ENCODE results near the gene SLC7A11.
"Not testable (repeated sequence)": the region's sequence is repeated elsewhere in the genome, so short reads cannot be mapped to it uniquely, and the experiment has no call there.

Gene SLC7A11

DNA sequence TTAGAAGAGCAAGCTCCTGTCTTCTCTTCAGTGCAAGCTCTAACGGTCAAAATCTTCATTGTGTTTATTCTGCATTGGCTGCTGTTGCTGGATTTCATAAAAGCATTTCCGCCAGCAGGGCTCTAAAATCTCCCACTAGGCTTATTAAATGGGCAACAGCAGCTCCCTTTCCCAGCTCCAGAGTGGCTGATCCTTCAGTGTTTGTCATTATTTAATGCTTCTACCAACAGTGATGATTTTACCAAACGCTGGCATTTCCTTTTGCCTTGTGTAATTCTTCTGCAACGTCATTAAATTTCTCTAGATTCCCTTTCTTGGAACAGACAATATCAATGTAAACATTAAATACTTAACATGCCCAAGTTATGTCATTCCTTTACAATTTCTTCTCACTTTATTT is 20.1 kb downstream of the SLC7A11 start:
- no peak for DNase-seq
- in situ Hi-C loops (cut with MboI; ENCODE audit: low pct_unique_long_range_greater_than_20kb, low sequenced_read_pairs), result no loop called here

- in situ Hi-C loops (cut with MboI; ENCODE audit: low pct_unique_long_range_greater_than_20kb, low sequenced_read_pairs), result no loop called here
- DNase-seq, result no peak
Observed at GRCh38 chr4:138218976-138219375, 23.2 kb downstream of the SLC7A11 start.

GRCh38 chr4:138217567-138217966 is 24.6 kb downstream of the SLC7A11 start:
- no peak for DNase-seq
- in situ Hi-C loops (cut with MboI; ENCODE audit: low pct_unique_long_range_greater_than_20kb, low sequenced_read_pairs), result no loop called here

DNA sequence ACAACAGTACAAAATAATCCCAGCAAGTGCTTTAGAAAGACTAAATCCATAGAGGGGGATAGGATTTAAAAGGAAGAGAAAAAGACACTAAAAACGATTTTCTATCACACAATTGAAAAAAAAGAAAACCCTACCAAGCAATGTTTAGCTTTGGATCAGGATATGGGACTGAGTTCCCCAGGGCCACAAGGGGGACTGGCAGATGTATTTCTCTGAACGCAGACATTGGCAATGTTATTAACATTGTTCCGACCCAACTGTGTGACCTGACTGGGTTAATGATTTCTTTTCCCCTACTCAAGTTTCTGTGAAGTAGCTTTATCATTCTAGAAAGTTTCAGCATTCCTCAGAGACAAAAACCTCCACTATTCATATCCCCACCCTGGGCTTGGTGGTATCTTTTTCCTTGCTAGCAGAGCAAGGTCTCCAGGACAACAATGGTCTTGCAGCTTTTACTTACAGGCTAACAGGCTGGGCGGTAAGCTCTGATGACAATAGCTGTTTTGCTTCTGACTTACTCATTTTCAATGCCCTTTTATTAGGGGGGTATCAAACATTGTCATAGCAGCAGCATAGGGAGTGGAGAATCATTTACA is 25.8 kb downstream of the SLC7A11 start:
- in situ Hi-C loops (cut with MboI; ENCODE audit: low pct_unique_long_range_greater_than_20kb, low sequenced_read_pairs), result no loop called here
- no peak for DNase-seq

DNA sequence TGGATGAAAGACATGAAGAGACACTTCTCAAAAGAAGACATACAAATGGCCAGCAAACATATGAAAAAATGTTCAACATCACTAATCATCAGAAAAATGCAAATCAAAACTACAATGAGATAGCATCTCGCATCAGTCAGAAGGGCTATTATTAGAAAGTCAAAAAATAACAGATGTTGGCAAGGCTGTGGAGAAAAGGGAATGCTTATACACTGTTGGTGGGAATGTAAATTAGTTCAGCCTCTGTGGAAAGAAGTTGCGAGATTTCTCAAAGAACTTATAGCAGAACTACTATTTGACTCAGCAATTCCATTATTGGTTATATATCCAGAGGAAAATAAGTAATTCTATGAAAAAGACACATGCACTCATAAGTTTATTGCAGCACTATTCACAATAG is 31.6 kb downstream of the SLC7A11 start:
- DNase-seq; in situ Hi-C loops (cut with MboI; ENCODE audit: low pct_unique_long_range_greater_than_20kb, low sequenced_read_pairs): not testable (repeated sequence)

- DNase-seq, result no peak
- in situ Hi-C loops (cut with MboI; ENCODE audit: low pct_unique_long_range_greater_than_20kb, low sequenced_read_pairs), result no loop called here
Observed at GRCh38 chr4:138209094-138209493, 33.1 kb downstream of the SLC7A11 start.

GRCh38 chr4:138205531-138206233 is 36.5 kb downstream of the SLC7A11 start:
- DNase-seq, result no peak
- in situ Hi-C loops (cut with MboI; ENCODE audit: low pct_unique_long_range_greater_than_20kb, low sequenced_read_pairs), result no loop called here

DNA sequence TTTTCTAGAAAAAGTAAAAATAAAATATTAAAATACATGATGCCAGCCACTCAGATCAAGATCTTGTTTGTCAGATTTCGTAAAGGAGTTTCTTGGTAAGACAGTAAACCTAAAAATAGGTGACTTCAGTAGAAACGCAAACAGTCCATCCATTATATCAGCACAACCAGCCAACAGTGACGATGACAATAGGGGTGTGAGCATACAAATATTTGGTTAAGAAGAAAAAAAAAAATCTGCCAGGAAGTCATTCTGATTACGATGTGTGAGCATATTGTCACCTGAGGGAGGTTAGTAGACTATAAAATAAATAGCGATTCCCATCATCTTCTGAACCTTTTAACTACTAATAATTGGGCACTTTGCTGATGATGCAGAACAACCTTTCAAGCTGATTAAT is 37.6 kb downstream of the SLC7A11 start:
- in situ Hi-C loops (cut with MboI; ENCODE audit: low pct_unique_long_range_greater_than_20kb, low sequenced_read_pairs), result no loop called here
- no peak for DNase-seq

DNA sequence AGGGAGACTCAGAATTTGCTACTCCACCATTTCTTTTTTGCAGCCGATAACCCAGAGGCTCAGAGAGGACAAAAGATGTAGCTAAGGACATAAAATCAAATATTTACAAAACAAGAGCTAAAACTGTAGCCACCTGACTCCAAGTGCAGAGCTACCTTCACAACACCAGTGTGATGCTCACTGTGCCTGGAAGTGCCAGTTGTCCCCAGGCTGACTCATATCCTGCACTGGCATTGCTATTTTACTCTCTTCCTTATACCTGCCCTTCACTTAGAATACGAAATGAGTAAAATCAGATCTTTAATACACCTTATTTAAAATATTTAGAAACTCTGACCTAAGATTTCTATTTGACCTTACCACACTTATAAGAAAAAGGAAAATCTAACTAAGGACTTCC is 39.5 kb downstream of the SLC7A11 start:
- DNase-seq, result no peak
- in situ Hi-C loops (cut with MboI; ENCODE audit: low pct_unique_long_range_greater_than_20kb, low sequenced_read_pairs), result no loop called here

- in situ Hi-C loops (cut with MboI; ENCODE audit: low pct_unique_long_range_greater_than_20kb, low sequenced_read_pairs), result no loop called here
- no peak for DNase-seq
Observed at GRCh38 chr4:138200236-138200590, 41.9 kb downstream of the SLC7A11 start.

DNA sequence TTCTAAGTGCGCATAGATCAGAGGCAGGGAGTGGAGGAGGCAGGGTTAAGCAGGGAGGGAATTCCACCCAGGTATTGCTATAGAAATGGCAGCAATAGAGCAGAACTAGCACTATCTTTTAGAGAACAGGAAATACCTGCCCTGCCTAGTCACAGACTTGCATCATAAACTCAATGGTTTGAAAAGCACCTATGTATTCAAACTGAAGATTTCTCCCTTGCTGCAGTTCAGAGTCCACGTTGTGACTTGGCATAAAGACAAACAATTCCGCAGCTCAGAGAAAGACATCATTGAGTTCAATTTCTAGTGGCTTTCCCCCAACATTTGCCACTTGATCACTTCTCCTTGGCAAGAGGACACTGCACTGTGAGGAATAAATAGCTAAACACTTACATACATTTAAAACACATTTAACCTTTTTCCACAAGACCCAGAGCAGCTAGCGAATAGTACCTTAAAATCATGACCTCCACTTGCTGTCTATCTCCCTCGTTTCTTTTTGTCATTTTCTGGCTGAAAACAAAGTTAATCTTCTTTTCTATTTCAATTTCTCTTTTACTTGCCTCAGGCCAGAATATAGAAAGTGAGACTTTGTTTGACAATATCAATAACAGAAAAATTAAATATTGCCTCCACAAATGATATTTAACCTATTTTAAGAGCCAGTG is 42.4 kb downstream of the SLC7A11 start:
- DNase-seq, result no peak

GRCh38 chr4:138196153-138196552 is 46.0 kb downstream of the SLC7A11 start:
- DNase-seq, result no peak
- in situ Hi-C loops (cut with MboI; ENCODE audit: low pct_unique_long_range_greater_than_20kb, low sequenced_read_pairs), result no loop called here

More for the DNA sequence above, 42.4 kb downstream of the SLC7A11 start:
- in situ Hi-C loops (cut with MboI; ENCODE audit: low pct_unique_long_range_greater_than_20kb, low sequenced_read_pairs), result no loop called here

DNA sequence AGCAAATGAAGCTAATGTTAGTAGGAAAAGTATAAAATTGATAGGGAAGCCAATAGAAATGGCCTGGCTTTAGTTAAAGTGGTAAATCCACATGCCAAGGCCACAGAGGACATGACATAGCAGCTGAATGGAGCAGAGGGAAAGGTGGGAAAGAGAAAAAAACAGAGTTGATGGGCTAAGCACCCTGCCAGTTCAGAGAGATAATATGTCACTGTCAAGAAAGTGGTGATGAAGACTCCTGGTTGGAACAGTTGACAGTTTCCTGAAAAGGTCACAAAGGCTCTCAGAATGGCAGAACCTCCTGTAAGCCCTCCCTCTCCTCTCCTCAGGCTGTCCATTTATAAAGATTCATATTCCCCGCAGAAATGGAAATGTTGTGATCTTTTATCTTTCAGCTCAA is 48.2 kb downstream of the SLC7A11 start:
- in situ Hi-C loops (cut with MboI; ENCODE audit: low pct_unique_long_range_greater_than_20kb, low sequenced_read_pairs), result no loop called here
- no peak for DNase-seq

GRCh38 chr4:138192113-138192512 is 50.0 kb downstream of the SLC7A11 start:
- no peak for DNase-seq
- in situ Hi-C loops (cut with MboI; ENCODE audit: low pct_unique_long_range_greater_than_20kb, low sequenced_read_pairs), result no loop called here

DNA sequence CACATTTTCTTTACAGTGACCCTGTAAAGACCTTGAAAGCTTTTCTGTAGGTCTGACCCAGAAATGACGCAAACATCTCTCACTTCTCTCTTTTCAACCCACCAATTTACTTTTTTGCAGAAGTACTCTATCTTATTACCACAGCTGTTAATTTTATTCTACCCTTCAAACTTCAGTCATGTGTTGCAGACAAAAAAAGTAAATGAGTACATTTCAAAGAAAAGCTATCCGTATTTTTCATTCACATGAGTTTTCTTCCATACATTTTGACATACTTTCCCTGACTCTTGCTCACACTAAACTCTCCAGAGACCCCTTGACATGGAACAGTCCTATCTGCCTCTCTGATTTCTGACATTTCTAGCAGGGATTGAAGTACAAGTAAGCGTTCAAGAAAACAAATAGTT is 51.7 kb downstream of the SLC7A11 start:
- in situ Hi-C loops (cut with MboI; ENCODE audit: low pct_unique_long_range_greater_than_20kb, low sequenced_read_pairs), result no loop called here
- peak; percentile 84 for DNase-seq

DNA sequence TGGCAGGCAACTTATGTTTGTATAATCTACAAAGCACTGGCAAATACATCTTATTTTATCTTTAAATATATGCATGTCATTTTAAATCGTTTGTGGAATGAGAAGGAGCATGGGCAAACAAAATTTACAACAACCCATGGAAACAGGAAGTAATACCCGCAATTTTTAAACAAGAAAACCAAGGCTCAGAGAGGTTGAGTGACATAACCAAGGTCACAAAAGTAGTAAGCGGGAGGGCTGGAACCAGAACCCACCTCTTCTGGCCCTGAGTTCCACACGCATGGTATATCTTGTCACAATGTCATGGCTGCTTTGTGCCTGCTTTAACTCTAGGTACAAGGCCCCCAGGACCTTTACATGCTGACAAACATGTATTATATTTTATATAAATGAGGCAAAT is 52.9 kb downstream of the SLC7A11 start:
- in situ Hi-C loops (cut with MboI; ENCODE audit: low pct_unique_long_range_greater_than_20kb, low sequenced_read_pairs), result no loop called here
- DNase-seq, result peak; percentile 29

DNA sequence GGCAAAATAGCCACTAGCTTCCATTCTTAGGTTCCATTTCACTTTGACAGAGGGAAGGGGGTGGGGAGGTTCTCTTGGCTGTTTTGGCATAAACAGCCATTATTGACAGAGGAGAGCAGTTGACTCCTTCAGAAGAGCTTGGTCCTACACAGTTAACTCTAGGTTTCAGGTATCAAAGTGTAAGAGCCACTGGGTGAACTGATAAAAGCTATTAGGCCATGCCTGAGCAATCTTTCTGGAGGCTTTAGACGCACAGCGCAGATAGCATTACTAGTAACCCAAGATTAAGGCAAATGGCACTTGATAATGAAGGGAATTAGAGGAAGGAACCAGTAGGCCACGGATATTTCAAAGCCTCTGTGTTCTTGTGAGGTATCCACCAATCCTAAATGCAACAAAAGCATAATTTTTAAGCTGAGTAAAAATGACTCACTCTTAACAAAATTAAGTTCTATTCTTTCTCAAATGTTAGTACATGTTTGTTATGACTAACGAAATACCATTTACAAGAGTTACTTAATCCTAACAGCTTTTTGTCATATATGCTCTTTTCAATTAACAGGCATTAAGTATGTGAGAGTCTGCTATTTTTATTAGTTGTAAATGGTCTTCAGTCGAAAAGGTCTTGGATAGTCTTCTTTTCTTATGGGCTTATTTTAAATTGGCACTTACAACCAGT is 53.6 kb downstream of the SLC7A11 start:
- DNase-seq, result no peak
- in situ Hi-C loops (cut with MboI; ENCODE audit: low pct_unique_long_range_greater_than_20kb, low sequenced_read_pairs), result no loop called here

DNA sequence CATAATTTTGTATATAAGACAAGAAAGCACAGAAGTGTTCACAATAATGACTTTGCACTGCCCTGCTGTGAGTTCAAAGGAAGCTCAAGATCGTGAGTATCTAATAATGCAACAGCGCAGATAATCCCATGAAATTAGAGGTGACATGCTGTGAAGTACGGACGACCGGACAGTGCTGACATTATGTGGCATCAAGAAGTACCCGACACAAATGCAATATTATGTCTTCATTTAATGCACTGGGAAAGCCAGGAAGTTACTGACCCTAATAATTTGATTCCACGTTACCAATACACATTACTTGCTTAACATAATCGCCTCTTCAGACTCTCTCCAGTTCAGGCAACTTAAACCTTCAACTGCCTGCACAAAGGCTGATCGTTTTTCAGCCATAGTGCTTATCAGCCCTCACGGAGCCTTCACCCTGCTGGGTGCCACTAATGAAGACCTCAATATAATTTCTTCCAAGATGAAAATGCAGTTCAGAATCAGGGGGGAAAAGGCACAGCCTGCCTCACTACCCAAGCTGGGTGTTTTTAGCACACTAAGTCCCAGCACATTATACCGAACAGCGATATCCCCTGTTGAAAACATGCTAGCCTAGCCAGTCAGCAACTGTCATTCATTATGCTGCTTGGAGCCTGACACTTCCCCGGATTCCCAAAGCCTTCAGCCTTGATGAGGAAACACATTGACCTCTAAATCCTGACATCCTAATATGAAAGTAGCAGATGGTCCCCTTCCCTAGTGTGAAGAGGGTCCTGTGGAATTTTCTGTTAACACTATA is 56.1 kb downstream of the SLC7A11 start:
- no peak for DNase-seq
- in situ Hi-C loops (cut with MboI; ENCODE audit: low pct_unique_long_range_greater_than_20kb, low sequenced_read_pairs), result no loop called here

DNA sequence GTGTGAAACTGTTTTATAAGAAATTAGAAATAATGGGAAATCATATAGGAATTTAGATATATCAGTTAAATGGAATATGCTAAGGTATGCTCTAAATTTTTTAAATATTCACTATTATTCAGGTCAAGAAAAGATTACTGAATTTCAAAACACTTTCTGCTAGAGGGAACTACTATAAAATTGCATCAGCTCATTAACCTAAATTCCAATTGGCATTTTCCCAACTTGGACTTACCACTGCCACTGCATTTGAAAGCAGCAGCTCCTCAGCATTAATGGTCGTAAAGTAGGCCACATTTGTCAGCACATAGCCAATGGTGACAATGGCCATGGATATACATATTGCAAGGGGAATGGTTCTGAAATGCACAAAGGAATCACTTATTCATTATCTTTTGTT is 57.3 kb downstream of the SLC7A11 start:
- no peak for DNase-seq
- in situ Hi-C loops (cut with MboI; ENCODE audit: low pct_unique_long_range_greater_than_20kb, low sequenced_read_pairs), result no loop called here
